Adrenal gland (tissue), 5 donors: ENCODE results near the gene EMC8.

ENCODE experiments used
- POLR2A ChIP-seq, 2 donors: fragments of 450-650 bp; IDR thresholded peaks; one replicate each; pipeline ENCODE4 v1.6.1; 2017; ENCODE audit warnings: antibody characterized with exemption in 2 of 2, mild to moderate bottlenecking in 2 of 2, moderate library complexity in 1 of 2
- TF ChIP-seq, protein P1 (sequence below), 6 experiments: fragments of 450-650 bp in 4 of 6; fragments of 200-600 bp in 2 of 6; sonication (generic) in 1 of 6; IDR thresholded peaks; 1 replicate in 5 of 6; 2 replicates in 1 of 6; pipeline versions ENCODE4 v1.5.1 to v1.8.0; 2016 to 2021; ENCODE audit warnings: antibody characterized with exemption in 6 of 6, mild to moderate bottlenecking in 2 of 6, moderate library complexity in 1 of 6
- donor health status: DM: no; HTN: no; CAD: no.

DNA sequence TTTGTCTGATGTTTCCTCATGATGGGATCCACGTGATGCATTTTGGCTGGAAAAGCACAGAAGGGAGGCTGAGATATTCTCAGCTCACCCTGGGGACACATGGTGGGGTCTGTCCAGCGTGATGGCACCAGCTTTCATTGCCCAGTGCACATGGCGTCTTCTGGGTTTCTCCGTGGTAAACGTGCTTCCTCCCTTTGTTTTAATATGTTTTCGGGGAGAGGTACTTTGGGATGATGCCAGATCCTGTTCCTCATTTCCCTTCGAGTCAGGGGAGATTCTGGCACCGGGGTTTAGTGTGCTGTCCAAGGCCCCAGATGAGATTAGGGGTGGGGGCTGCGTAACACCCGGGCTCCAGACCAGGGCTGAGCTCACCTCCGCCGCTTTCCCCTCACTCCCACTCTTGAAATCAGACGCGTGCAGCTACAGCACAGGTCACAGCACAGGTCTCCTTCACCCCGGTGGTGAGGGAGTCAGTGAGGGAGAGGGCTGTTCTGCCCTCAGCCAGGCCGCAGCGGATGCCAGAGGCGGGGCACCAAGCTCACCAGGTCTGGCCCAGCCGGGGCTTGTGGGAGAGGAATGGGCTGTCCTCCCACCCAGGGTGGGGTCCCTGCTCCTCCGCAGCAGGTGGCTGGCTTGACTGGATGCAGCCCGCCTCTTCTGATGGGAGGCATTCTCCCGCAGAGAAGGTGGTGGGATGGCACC is 34.0 kb upstream of the EMC8 start:
- TF ChIP-seq, protein P1, sequence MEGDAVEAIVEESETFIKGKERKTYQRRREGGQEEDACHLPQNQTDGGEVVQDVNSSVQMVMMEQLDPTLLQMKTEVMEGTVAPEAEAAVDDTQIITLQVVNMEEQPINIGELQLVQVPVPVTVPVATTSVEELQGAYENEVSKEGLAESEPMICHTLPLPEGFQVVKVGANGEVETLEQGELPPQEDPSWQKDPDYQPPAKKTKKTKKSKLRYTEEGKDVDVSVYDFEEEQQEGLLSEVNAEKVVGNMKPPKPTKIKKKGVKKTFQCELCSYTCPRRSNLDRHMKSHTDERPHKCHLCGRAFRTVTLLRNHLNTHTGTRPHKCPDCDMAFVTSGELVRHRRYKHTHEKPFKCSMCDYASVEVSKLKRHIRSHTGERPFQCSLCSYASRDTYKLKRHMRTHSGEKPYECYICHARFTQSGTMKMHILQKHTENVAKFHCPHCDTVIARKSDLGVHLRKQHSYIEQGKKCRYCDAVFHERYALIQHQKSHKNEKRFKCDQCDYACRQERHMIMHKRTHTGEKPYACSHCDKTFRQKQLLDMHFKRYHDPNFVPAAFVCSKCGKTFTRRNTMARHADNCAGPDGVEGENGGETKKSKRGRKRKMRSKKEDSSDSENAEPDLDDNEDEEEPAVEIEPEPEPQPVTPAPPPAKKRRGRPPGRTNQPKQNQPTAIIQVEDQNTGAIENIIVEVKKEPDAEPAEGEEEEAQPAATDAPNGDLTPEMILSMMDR (IDR thresholded peaks at IDR 0.05) = no peak
- no peak for TF ChIP-seq POLR2A (IDR thresholded peaks at IDR 0.05)
